GM21360 (cell line): ENCODE data around the gene CIAO2B.
"Not testable (repeated sequence)": the region's sequence is repeated elsewhere in the genome, so short reads cannot be mapped to it uniquely, and the experiment has no call there.

Experiments
- ATAC-seq: cut with Tn5 transposase; IDR thresholded peaks from one replicate; pipeline ENCODE4 v1.9.1; 2021; ENCODE audit warnings: mild to moderate bottlenecking, moderate library complexity; ENCODE audit not compliant: unreplicated experiment

CIAO2B gene

GRCh38 chr16:66905633-66906539, 28.3 kb downstream of the CIAO2B start:
- no peak for ATAC-seq

GRCh38 chr16:66904846-66905632, 29.2 kb downstream of the CIAO2B start:
- ATAC-seq, result no peak

- ATAC-seq, result no peak
Observed at GRCh38 chr16:66904428-66904845, 29.8 kb downstream of the CIAO2B start.

GRCh38 chr16:66903544-66904427, 30.4 kb downstream of the CIAO2B start:
- no peak for ATAC-seq

GRCh38 chr16:66902648-66903543, 31.3 kb downstream of the CIAO2B start:
- ATAC-seq, result no peak

GRCh38 chr16:66901626-66902025, 32.6 kb downstream of the CIAO2B start:
- ATAC-seq, result no peak

GRCh38 chr16:66900721-66901441, 33.3 kb downstream of the CIAO2B start:
- ATAC-seq, result no peak

- ATAC-seq, result no peak
Observed at GRCh38 chr16:66899945-66900710, 34.1 kb downstream of the CIAO2B start.

GRCh38 chr16:66899310-66899944, 34.8 kb downstream of the CIAO2B start:
- no peak for ATAC-seq

- ATAC-seq, result no peak
Observed at GRCh38 chr16:66898933-66899309, 35.3 kb downstream of the CIAO2B start.

- no peak for ATAC-seq
Observed at GRCh38 chr16:66898207-66898606, 36.0 kb downstream of the CIAO2B start.

- not testable (repeated sequence) for ATAC-seq
Observed at GRCh38 chr16:66896682-66897081, 37.5 kb downstream of the CIAO2B start.

GRCh38 chr16:66895999-66896398, 38.2 kb downstream of the CIAO2B start:
- ATAC-seq, result no peak

GRCh38 chr16:66895689-66895979, 38.6 kb downstream of the CIAO2B start:
- ATAC-seq, result no peak

GRCh38 chr16:66894948-66895688, 39.1 kb downstream of the CIAO2B start:
- ATAC-seq, result no peak

GRCh38 chr16:66894055-66894454, 40.1 kb downstream of the CIAO2B start:
- no peak for ATAC-seq

- ATAC-seq, result no peak
Observed at GRCh38 chr16:66891797-66892196, 42.4 kb downstream of the CIAO2B start.

GRCh38 chr16:66891360-66891759, 42.8 kb downstream of the CIAO2B start:
- no peak for ATAC-seq
